GM10847 (cell line): ENCODE data around the gene INTS14.

Experiments used
- POLR2A ChIP-seq: IDR thresholded peaks from 2 replicates; pipeline ENCODE4 v1.6.1; 2011; ENCODE audit not compliant: insufficient read length; ENCODE audit errors: extremely low read depth

Gene INTS14

GRCh38 chr15:65639509-65639908, 28.6 kb upstream of the INTS14 start:
- TF ChIP-seq POLR2A = no peak

- no peak for TF ChIP-seq POLR2A
These were observed 27.8 kb upstream of the INTS14 start for GRCh38 chr15:65638681-65639089.

- TF ChIP-seq POLR2A = no peak
These were observed 27.2 kb upstream of the INTS14 start for GRCh38 chr15:65638109-65638508.

GRCh38 chr15:65634356-65634755, 23.4 kb upstream of the INTS14 start:
- TF ChIP-seq POLR2A = no peak

GRCh38 chr15:65633752-65634151, 22.8 kb upstream of the INTS14 start:
- no peak for TF ChIP-seq POLR2A

GRCh38 chr15:65632780-65633375, 21.9 kb upstream of the INTS14 start:
- no peak for TF ChIP-seq POLR2A

GRCh38 chr15:65631503-65631902, 20.6 kb upstream of the INTS14 start:
- TF ChIP-seq POLR2A = no peak

- TF ChIP-seq POLR2A = no peak
These were observed 19.8 kb upstream of the INTS14 start for GRCh38 chr15:65630760-65631159.

- no peak for TF ChIP-seq POLR2A
These were observed 18.6 kb upstream of the INTS14 start for GRCh38 chr15:65629548-65629947.

- no peak for TF ChIP-seq POLR2A
These were observed 15.9 kb upstream of the INTS14 start for GRCh38 chr15:65626856-65627255.

- no peak for TF ChIP-seq POLR2A
These were observed 12.2 kb upstream of the INTS14 start for GRCh38 chr15:65623103-65623502.

- no peak for TF ChIP-seq POLR2A
These were observed 10.7 kb upstream of the INTS14 start, which contains the start of gene SLC24A1 for GRCh38 chr15:65621638-65622037. SLC24A1 (plus strand) TSS chr15:65621938; CDS start chr15:65624081, 2,143 bp downstream.

GRCh38 chr15:65620833-65621232, 9.9 kb upstream of the INTS14 start:
- TF ChIP-seq POLR2A = no peak

- no peak for TF ChIP-seq POLR2A
These were observed 8.8 kb upstream of the INTS14 start for GRCh38 chr15:65619626-65620290.

- no peak for TF ChIP-seq POLR2A
These were observed 7.7 kb upstream of the INTS14 start for GRCh38 chr15:65618560-65619109.

- TF ChIP-seq POLR2A = no peak
These were observed 2.2 kb upstream of the INTS14 start for GRCh38 chr15:65612949-65613744.

- TF ChIP-seq POLR2A = no peak
These were observed 1.6 kb upstream of the INTS14 start for GRCh38 chr15:65612616-65612946.
